GM04503 (cell line): ENCODE measurements around the gene COL7A1.

Experiments
- DNase-seq: peaks from one replicate; pipeline ENCODE4 v3.0.0-alpha.2; 2012; ENCODE audit warnings: low read depth

The COL7A1 gene

DNA sequence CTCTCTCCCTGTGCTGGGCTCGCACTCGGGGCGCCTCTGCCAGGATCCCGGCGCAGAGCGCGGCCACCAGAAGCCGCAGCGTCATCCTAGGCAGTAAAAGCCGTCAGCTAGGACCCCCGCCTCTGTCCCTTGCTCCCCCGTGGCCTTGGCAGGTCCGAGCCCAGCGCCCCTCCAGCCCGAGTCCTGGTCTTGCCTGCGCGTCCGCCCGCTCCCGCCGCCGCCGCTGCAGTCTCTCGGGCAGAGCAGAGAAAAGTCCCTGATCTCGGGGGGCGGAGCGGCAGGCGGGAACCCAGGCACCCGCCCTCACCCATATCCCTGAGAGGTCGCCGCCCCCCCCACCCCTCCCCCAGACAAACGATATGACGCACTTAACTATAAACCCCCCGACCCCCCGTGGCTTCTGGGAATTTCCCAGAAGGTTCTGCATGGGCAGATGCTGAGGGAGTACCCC, at the start of gene COL7A1:
COL7A1 (minus strand) TSS at position 255 of the 451 bp plus-strand sequence; CDS start at position 85, 170 bp downstream.
- no peak for DNase-seq

DNA sequence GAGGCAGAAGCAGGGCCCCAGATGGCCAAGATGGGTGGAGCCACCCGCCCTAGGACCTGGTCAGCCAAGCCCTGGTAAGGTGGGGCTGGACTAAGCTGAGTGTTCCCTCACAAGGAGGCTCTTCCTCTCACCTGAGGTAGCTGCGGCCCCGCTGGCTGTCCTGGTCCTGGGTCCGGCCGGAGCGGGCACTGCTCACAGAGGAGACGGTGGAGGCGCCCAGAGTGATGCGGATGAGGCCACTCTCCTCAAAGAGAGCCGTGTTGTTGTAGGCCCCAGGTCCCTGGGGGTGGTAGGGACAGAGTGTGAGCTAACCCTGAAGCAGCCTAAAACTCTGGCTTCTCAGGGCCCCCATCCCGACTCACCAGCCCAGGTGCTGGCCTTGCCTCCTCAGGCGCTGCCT, 47.5 kb upstream of the COL7A1 start:
- no peak for DNase-seq

DNA sequence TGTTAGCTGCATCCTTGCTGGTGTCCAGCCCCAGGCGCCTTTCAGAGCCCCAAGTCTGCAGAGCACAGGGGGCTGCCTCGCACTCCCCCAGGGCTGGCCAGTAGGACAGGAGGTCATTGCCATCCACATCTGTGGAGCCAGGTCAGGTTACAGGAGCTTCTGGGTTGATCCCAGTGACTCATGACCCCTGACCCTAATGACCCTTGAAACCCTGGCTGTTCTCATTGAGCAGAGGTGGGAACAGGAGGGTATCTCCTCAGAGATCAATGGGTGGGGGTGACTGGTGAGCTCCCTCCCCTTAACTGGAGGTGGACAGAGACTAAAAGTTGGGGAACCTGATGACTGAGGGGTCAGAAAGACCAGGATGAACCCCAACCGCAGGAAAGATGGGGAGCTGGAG, 46.3 kb upstream of the COL7A1 start:
- no peak for DNase-seq

DNA sequence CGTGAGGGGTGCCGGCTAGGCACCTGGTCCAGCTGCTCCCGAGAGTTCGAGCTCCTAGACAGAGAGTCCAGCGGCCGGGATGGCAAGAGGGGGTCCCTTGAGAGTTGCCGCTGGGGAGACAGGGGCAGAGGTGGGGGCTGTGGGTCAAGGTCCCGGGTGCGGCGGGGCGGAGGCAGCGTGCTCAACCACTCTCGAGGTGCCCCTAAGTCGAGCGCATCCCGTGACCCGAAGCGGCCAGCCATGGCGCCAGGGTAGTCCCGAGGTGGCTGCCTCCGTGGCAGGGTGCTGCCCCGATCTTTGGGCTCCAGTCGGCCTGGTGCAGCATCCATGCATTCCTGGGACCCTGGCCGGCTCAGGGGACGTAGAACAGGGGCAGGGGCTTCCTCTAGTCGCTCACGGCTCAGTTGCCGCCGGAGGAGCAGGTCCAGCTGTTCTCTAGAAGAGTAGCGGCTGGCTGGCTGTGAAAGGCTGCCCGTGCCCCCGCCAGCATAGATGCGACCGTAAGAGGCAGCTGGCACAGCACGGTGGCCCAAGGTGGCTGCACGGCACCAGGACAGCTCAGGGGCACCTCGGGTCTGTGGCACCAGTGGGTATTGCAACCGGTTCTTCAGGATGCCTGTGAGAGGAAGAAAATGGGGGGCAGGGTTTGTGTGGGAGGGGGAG, 44.9 kb upstream of the COL7A1 start:
- DNase-seq = no peak

DNA sequence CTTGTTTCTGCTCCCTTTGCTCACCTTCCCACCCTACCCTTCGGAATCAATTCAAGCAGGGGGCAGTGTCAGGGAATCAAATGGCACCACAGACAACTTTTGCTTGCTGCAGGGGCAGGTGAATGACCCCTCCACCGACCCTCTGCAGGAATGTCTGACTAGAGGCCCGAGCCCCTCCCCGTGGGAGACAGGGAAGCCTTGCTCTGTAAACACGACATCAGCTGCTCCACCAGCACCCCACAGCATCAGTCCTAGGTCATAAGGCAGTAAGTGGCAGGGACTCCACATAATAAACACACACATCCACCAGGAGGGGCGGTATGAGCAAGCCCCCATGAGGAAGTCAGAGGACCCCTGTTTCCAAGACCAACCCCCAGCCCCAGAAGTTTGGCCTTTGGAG, 42.2 kb upstream of the COL7A1 start:
- DNase-seq = no peak

DNA sequence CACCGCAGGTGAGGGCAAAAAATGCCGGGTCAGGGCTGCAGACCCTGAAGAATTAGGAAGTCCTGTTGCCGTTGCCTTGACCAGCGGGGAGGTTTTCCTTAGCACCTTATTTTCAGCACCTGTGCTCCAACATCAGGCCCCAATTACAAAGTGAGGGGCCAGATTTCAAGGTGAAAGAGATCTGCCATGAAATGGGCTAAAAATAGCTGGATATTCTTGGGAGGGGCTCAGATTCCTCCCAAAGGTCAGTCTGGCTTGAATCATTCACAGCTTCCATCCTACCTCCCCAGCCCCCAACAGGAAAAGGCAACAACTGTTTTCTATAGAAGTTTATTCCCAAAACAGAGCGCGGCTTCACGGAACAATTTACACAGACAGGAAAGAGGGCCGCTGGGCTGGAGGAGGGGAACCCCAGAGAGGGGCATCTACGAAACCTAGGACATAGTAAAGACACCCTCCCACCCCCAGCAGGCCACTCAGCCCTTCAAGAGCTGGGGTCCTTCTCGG, 41.1 kb upstream of the COL7A1 start:
- no peak for DNase-seq

DNA sequence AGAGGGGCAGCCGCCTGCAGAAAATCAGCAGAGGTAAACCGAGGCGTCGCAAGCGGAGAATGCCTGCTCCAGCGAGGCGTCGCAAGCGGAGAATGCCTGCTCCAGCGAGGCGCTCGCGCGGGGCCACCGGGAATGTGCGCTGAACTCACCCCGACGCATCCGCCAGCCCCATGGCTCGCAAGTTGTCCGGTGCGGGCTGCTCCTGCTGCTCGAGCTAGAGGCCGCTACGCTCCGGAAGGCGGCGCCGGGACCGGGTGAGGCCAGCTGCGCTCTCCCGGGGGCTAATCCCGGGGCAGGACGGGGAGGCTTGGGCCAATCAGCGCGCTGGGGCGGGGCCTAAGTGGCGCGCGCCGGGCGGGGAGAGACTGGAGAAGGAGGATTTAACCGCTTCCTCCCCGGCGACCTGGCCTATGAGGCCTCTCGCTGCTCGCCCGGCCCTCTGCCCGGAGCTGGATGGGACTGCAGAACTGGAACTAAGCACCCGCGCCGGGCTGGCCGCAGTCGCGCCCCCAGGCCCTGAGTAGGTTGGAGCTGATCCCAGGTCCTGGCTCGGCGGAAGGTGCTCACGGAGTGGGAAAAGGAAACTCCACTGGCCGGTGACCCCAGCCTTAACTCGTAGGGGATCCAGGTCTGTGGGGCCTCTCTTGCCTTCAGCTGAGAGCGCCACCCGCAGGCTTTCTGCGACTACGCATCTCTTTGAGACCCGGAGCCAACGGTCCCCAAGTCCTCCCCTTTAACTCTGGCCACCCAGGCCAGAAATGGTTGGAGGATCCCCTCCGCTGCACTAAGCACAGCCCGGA, 40.3 kb upstream of the COL7A1 start, which contains the start of gene SLC26A6:
SLC26A6 (minus strand) TSS at position 240 of the 800 bp plus-strand sequence; CDS start at position 172, 68 bp downstream.
- DNase-seq = peak; percentile 77

GRCh38 chr3:48634661-48635221, 39.6 kb upstream of the COL7A1 start:
- DNase-seq = no peak

GRCh38 chr3:48633743-48634142, 38.6 kb upstream of the COL7A1 start:
- no peak for DNase-seq

DNA sequence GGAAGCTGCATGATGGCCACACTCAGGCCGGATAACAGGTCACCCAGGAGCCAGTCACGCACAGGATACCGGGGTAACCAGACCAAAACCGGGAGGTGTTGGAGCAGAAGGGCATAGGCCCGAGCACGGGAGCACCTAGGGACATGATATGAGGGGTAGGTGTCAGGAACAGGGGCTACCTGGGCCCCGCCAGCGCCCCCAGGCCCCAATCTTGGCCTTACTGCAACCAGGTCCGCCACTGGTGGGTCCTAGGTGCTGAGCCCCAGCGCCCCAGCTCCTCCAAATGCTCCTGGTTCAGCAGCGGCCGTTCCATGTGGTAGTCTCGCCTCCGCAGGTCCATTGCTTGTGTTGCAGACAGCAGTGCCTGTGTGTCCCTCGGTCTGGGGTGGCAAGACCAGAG, 38.1 kb upstream of the COL7A1 start:
- DNase-seq = no peak

DNA sequence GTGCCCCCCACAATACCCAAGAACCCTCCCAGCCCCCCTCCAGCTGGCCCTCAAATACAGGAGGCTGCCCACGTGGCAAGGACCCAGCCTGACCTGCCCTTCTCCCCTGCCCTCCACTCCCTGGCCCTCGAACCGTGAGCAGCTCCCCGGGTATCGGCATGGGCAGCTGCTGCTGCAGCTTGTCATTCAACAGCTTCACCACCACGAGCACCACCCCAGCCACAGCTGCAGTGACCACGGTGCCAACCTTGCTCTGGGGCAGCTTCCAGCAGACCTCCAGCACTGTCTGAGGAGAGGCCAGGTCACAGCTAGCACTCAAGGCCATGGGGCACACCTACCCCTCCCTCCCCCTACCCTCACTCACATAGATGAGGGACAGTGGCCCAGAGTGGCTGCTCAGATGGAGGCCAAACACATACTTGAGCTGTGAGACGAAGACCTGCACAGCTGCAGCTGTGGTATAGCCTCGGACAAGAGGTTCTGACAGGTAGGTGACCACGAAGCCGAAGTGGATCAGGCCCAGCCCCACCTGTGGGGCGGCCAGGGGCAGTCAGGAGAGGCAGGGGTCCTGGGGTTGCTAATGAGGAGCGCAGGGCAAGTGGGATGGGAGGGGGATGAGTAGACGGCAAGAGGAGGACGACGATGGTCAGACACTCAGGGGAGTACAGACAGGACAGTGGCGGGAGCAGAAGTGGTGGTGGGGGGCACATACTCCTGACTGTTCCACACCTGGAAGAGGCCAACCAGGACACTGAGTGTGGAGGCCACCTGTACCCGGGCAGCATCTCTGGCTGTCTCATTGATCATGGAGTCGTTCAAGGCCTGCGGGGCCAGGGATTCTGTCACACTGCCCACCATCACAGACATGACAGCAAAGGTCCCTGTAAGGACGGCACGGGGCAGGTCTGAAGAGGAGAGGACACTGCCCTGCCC, 36.7 kb upstream of the COL7A1 start:
- DNase-seq = no peak

- DNase-seq = no peak
Observed at GRCh38 chr3:48630833-48631232, 35.7 kb upstream of the COL7A1 start.

GRCh38 chr3:48630407-48630806, 35.3 kb upstream of the COL7A1 start:
- DNase-seq = no peak

- DNase-seq = no peak
Observed at GRCh38 chr3:48629894-48630293, 34.8 kb upstream of the COL7A1 start.

DNA sequence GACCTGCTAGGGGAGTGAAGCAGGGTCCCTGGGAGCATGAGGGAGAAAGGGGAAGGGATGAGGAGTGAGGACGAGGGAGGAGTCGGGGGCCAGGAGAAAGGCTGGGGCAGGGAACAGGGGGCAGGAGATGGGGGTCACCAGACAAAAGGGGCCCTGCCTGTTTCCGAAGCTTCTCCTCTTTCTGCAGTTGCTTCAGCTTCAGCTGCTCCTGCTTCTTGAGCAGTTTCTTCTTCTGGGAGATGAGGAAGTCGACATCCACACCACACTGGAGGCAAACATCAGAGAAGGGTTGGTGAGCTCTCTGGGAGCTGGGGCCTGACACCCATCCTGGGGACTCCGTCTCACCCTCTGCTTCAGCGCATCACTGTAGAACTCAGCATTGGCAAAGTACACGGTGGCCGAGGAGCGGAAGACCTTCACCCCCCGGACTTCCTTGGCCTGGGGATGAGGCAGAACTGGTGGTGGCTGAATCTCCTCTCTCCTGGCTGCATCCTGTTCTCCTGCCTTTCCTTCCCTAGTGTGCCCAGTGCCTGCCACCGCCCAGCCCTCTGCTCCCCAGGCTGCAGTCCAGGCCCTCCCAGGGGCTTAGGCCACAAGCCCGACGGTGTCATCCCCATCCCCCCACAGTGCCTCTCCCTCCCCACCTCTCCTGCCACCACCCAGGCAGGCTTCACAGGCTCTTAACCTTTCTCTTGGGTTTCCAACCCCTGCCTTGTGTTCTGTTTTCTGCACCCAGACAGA, 33.3 kb upstream of the COL7A1 start:
- no peak for DNase-seq

DNA sequence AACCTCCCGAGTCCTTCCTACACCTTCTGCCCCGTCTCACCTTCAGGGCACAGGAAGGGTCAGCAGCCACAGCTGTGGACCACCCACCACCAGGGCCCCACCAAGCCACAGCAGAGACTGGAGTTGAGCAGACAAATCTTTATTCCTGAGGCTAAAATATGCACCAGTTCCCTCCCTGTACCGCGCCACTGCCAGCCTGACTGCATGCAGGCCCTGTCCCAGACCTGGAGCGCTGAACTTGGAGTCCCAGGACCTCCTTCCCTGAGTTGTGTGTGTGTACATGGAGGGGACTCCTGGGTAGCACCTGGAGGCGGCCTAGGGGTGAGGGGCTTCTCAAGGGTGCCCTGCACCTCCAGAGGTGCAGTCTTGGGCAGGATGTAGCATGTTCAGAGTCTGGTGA, 30.5 kb upstream of the COL7A1 start:
- no peak for DNase-seq

- DNase-seq = no peak
Observed at GRCh38 chr3:48624767-48625166, 29.6 kb upstream of the COL7A1 start.

DNA sequence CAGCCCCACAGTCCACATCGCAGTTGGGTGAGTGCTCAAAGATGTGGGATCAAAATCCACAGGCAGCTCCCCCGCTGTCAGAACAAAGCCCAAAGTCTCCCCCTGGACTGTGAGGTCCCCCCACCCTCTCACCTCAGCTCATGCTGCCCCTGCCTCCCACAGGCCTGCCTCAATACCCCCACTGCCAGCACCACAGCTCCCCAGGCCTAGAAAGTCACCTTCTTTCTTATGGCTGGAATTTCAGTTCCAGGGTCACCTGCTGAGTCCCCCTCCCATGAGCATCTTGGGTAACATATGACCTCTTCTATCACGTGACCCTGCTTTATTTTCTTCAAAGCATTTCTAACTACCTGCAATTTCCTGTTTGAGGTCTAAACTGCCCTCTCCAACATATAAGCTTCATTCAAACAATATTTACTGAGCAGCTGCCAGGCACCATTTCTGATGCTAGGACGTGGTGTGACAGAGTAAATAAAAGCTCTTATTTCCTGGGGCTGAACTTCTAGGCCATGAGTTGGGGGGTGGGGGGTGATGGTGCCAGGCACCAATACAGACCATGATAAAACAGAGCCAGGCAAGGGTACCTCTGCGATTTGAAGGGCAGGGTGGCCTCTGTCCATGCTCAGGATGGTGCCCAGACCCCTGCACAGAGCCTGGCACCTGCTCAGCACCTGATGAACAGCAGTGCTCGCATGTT, 28.9 kb upstream of the COL7A1 start:
- DNase-seq = no peak

GRCh38 chr3:48621461-48621869, 26.3 kb upstream of the COL7A1 start, which contains the start of gene TMEM89:
Gene TMEM89, minus strand, starts transcription at chr3:48621769. Its CDS starts 13 bp downstream, at chr3:48621756.
- DNase-seq = no peak
